Skeletal muscle satellite cell (primary cell): ENCODE results near the gene HSPA12A.

Source experiments
- H3K27me3 ChIP-seq: 2 replicates; pipeline ENCODE4 v1.7.0; 2013; ENCODE audit warnings: low read length; ENCODE audit not compliant: control insufficient read depth, insufficient read depth
- H3K36me3 ChIP-seq: 2 replicates; pipeline ENCODE4 v1.7.0; 2013; ENCODE audit warnings: mild to moderate bottlenecking, control low read depth, low read length; ENCODE audit not compliant: insufficient read depth
- H3K4me1 ChIP-seq: 2 replicates; pipeline ENCODE4 v1.7.0; 2013; ENCODE audit warnings: low read length; ENCODE audit not compliant: control insufficient read depth, insufficient read depth
- H3K4me2 ChIP-seq: 2 replicates; pipeline ENCODE4 v1.7.0; 2013; ENCODE audit warnings: mild to moderate bottlenecking, low read length
- H3K4me3 ChIP-seq: 2 replicates; pipeline ENCODE4 v1.7.0; 2013; ENCODE audit warnings: low read length
- H3K9ac ChIP-seq: 2 replicates; pipeline ENCODE4 v1.7.0; 2013; ENCODE audit warnings: mild to moderate bottlenecking, low read depth, low read length, moderate library complexity
- H3K9me3 ChIP-seq: replicated peaks from 2 replicates; pipeline ENCODE4 v1.7.0; 2013; ENCODE audit warnings: mild to moderate bottlenecking, control low read depth, low read length

The HSPA12A gene

DNA sequence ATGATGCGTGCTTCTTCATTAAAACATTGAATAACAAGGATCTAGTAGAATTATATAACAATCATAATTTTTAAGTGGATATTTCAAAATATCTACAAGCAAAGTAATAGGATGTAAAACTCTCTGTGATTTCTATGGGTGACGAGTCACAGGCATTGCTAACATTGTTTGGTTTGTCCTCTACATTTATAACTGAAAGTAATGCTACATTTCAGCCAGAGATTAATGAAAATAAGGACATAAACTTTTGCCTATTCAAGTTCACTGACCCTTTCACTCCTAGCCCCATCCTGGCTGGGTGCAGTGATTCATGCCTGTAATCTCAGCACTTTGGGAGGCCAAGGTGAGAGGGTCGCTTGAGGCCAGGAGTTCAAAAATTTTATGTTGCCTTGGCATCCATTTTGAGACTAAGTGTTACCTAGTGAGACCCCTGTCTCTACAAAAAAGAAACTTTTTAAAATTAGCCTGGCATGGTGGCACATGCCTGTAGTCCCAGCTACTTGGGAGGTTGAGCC lies 38.4 kb upstream of the HSPA12A start:
- no peak overlapping the region for H3K9ac ChIP-seq
- peaks cover 14% of the 10 kb centered on the region for H3K4me1 ChIP-seq
- H3K9me3 ChIP-seq, result no peaks in the 10 kb centered on the region
- H3K36me3 ChIP-seq, result no peaks in the 10 kb centered on the region
- no peaks in the 10 kb centered on the region for H3K27me3 ChIP-seq
- no peak overlapping the region for H3K4me2 ChIP-seq
- no peak overlapping the region for H3K4me3 ChIP-seq

DNA sequence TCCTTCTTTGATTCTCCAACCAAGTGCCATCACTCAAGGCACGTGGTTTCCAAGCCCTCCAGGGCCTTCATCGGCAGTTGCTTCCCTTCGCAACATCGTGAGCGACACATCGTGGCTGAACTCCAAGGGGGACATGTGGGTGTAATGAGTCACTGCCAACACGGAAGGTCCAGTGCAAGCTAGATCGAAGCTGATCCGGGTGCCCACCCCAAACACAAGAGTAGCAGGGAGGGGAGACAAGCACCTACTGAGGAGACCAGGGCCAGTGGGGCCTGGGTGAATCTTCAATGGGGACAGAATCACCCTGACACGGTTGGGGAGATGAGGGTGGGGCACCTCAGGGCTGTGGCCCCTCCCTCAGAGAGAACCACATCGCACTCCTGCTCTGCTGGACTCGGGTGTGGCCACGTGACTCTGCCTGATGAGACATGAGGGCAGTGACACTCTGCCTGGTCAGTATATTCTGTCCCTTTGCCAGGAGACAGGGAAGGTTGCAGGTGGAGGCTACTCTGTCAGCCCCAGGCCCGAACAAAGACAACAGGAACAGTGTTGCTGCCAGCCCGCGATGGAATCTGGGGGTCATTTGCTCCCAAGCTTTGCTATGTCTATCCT lies 36.8 kb upstream of the HSPA12A start:
- Histone ChIP-seq H3K4me1 (peaks cover 14% of the 10 kb centered on the region), H3K9me3 (no peaks in the 10 kb centered on the region), H3K36me3 (no peaks in the 10 kb centered on the region), H3K4me2 (no peak overlapping the region), H3K27me3 (no peaks in the 10 kb centered on the region), H3K9ac (no peak overlapping the region), H3K4me3 (no peak overlapping the region)

DNA sequence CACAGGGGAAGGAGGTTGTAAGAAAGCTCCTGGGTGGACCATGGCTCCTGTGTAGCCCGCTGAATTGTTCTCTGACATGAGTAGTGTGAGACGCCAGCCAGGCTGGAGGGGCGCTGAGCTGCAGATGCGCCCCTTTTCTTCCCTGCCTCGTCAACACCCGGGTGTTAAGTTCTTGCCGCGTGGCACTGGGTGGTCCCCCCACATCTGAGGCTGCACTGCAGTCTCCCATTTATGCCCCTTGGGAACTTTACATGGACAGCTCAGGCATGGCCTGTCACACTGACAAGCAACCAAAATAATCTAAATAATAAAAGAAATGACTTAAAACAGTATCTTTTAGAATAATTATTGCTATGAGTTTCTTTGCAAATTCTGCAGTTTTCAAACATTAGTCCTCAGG lies 34.6 kb upstream of the HSPA12A start:
- Histone ChIP-seq H3K4me1 (peaks cover 7% of the 10 kb centered on the region), H3K27me3 (no peaks in the 10 kb centered on the region), H3K4me3 (no peak overlapping the region)

DNA sequence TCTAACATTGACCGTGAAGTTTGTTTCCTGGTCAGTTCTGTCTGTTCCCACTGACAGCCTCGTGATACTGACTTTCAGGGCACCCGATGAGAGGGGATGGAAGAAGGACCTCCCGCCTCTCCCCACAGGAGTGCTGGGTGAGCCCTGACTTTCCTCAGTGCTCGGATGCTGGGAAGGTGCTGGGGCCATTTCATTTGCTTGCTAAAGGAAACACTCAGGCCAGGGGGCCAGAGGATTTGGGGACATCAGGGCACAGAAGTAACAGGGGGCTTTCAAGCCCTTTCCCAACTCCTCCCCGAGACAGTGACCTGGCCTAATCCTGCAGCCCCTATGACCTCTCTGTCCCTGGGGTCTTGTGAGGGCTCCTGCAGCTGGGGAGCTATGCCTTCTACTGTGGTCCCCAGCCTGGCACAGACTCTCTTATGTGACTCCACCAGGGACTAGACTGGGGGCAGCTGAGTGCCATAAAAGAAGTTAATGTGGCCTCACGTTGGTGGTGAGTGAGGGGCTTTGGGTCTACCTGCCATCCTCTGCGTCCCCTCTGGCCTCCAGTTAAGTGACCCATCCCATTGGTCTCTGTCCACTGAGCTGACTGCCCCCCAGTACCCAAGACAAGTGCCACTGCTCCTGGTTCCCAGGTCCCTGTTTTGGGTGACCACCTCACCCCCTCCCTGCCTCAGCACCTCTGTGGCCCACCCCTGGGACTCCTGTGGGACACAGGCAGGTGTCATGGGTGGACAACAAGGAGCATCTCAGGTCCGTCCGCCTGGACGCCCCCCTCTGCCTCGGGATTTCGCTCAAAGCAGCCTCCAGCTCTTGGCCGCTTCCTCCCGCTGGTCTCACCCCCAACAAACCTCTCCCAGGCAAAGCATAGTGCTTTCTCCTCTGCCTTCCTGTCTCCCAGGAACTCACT lies 33.4 kb upstream of the HSPA12A start:
- Histone ChIP-seq H3K4me2 (no peak overlapping the region), H3K4me3 (no peak overlapping the region), H3K9me3 (no peaks in the 10 kb centered on the region), H3K27me3 (no peaks in the 10 kb centered on the region), H3K4me1 (peaks cover 18% of the 10 kb centered on the region), H3K36me3 (no peaks in the 10 kb centered on the region), H3K9ac (no peak overlapping the region)

More for the DNA sequence above, 34.6 kb upstream of the HSPA12A start:
- H3K4me2 ChIP-seq, result no peak overlapping the region
- no peaks in the 10 kb centered on the region for H3K9me3 ChIP-seq
- no peaks in the 10 kb centered on the region for H3K36me3 ChIP-seq
- no peak overlapping the region for H3K9ac ChIP-seq

DNA sequence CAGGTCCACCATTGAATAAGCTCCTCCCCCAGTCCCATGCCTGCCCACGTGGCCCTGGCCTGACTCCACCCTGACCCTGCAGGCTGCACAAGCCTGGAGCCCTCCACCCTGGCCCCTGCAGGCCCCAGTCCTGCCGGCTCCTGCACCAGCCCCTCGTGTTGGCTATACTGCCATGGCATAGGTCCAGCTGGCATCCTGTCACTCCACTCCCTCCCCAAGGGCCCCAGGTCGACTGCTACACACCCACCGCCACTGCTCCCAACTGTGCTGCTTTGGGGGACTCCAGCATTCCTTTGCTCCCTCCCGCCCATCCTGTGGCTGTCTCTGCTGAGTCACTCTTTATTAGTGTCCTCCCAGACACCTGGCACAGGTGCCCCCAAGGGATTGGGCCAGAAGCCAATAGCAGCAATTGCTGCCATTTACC lies 32.4 kb upstream of the HSPA12A start:
- no peaks in the 10 kb centered on the region for H3K27me3 ChIP-seq
- H3K9ac ChIP-seq, result no peak overlapping the region
- H3K4me1 ChIP-seq, result peaks cover 18% of the 10 kb centered on the region
- no peaks in the 10 kb centered on the region for H3K9me3 ChIP-seq
- no peak overlapping the region for H3K4me2 ChIP-seq
- H3K4me3 ChIP-seq, result no peak overlapping the region
- no peaks in the 10 kb centered on the region for H3K36me3 ChIP-seq

DNA sequence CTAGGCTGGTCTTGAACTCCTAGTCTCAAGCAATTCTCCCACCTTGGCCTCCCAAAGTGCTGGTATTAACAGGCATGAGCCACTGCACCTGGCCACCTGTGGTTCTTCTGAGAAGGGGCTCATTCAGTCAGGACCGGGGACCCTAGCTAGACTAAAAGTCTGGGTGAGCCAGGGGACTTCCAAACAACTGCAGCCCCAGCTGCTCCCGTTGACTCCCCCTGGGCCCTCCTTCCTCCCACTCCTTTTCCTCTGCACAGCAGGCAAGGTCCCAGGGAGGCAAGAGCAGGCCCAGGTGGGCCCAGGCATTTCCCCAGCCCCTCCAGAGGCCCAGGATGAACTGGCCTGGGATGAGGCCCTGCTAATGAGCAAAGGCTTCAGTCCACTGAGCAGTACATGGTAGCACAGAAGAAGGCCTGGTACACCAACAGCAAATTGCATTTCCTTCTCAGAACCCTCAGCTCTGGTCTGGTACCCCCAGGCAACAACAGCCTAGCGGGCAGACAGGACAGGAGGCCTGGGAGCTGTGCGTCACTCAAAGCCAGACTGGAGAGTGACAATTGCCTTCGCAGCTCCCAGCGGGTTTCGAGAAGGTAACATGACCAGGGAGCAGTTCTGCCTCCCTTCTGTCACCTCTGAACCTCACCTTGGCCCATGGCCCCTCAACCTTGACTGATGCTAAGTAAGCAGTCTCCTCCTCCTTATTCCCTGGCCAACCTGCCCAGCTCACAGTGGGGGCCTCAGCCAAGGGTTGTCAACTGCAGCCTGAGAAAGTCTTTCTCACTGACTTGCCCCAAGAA lies 30.7 kb upstream of the HSPA12A start:
- no peaks in the 10 kb centered on the region for H3K36me3 ChIP-seq
- H3K27me3 ChIP-seq, result no peaks in the 10 kb centered on the region
- peaks cover 11% of the 10 kb centered on the region for H3K4me1 ChIP-seq
- H3K4me2 ChIP-seq, result no peak overlapping the region
- no peak overlapping the region for H3K9ac ChIP-seq
- no peaks in the 10 kb centered on the region for H3K9me3 ChIP-seq
- H3K4me3 ChIP-seq, result no peak overlapping the region

DNA sequence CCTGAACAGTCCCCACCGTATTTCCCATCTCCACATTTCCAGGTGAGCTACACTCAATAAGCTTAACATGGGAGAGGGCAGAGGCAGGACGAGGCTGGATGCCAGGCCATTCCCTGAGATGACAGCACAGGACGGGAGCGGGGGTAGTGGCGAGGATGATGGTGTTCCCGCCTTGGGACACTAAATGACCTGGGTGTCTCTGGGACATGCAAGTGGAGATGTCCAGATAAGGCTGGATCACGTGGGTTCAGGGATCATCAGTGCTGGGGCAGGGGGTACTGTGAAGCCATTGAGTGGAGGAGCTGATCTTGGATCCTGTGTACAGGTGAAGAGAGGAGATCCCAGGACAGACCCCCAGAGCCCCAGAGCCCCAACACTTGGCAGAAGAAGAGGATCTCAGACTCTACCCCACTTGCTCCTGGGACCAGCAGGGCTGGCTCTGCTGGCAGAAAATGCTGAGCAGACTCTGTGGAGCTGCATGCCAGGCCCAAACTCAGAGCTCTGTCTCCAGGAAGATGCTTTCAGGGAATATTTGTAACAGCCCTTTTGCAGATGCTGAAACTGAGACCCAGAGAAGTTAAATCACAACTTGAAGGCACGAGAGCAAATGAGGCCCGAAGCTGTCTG lies 29.7 kb upstream of the HSPA12A start:
- Histone ChIP-seq H3K36me3 (no peaks in the 10 kb centered on the region), H3K9ac (no peak overlapping the region), H3K9me3 (no peaks in the 10 kb centered on the region), H3K4me3 (no peak overlapping the region), H3K4me1 (peaks cover 11% of the 10 kb centered on the region), H3K27me3 (no peaks in the 10 kb centered on the region), H3K4me2 (no peak overlapping the region)

DNA sequence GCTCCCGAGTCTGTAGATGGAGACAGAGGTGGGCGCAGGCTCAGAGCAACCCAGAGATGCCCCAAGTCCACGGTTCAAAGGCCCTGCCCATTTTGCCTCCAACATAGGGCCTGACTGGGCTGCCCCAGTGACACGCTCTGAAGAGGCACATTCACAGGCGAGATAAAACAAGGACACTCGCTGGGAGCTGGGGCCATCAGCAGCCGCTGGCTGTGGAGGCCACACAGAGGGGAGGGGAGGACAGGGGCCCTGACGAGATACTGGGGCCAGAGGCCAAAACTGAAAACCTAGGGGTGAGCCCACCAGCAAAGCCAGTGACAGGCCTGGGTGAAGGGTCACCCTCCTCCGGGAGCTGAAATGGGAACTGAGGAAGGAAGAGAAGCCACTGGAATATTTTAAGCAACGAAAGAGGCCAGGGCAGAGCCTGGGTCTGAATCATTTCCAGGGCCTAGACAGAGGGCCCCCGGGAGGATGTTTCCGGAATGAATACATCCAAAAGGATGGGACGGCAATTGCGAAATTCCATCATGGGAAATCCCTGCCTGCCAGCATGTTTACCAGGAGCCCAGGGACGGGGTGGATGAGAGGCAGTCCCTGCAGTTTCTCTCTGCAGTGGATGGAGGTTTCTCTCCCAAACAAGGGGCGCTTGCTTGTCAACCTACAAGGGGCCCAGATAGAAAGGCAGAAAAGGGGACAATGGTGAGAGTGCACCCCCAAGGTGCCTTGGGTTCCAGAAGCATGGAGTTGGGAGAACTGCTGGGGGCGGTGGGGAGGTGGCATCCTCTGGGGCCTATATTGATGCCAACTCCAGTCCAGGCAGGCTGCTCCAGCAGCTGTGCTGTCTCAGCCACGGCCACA lies 29.0 kb upstream of the HSPA12A start:
- H3K9me3 ChIP-seq, result no peaks in the 10 kb centered on the region
- peaks cover 11% of the 10 kb centered on the region for H3K4me1 ChIP-seq
- no peak overlapping the region for H3K4me3 ChIP-seq
- no peaks in the 10 kb centered on the region for H3K27me3 ChIP-seq
- no peaks in the 10 kb centered on the region for H3K36me3 ChIP-seq
- H3K9ac ChIP-seq, result peak overlapping the region; percentile 71
- H3K4me2 ChIP-seq, result peak overlapping the region; percentile 45

DNA sequence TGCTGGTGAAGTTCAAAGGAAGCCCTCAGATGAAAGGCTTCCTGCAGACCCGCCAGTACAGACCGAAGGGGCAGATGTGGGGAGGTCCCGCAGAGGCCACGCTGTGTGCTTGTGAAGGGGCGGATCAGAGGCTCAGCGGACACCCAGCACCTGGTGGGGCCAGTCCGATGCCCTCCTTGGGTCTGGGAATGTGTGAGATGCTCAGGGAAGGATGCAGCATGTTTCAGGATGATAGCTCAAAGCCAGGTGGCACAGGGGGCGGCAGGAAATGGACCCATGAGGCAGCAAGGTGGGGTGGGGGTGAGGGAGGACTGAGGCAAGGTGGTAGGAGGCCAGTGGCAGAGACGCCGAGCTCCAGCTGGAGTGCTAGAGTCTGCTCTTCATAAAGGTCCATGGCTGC lies 27.9 kb upstream of the HSPA12A start:
- Histone ChIP-seq H3K4me1 (peaks cover 11% of the 10 kb centered on the region), H3K9ac (no peak overlapping the region), H3K4me2 (no peak overlapping the region), H3K4me3 (no peak overlapping the region), H3K36me3 (no peaks in the 10 kb centered on the region), H3K9me3 (no peaks in the 10 kb centered on the region), H3K27me3 (no peaks in the 10 kb centered on the region)

DNA sequence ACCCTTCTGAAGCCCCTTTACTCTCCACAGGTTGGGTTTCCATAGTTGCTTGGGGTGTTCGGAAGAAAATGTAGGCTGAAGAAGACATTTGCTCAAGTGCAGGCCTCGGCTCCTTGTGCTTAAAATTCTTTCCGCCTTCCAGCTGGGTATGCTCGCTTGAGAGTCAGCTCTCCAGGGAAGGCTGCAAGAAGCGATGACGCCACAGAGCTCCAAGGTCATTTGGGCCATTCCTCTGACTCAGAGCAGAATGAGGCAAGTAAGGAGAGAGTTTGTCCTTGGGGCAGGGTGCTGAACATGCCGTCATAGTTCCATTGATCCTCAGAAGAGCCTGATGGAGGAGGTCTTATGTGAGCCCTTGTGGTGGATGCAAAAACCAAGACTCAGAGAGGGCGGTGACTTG lies 27.4 kb upstream of the HSPA12A start:
- H3K4me1 ChIP-seq, result peaks cover 11% of the 10 kb centered on the region
- no peak overlapping the region for H3K9ac ChIP-seq
- no peaks in the 10 kb centered on the region for H3K9me3 ChIP-seq
- H3K27me3 ChIP-seq, result peaks cover 2% of the 10 kb centered on the region
- H3K36me3 ChIP-seq, result no peaks in the 10 kb centered on the region
- H3K4me3 ChIP-seq, result no peak overlapping the region
- H3K4me2 ChIP-seq, result no peak overlapping the region
